ENCODE measurements around the gene EGFL7.

Gene EGFL7

DNA sequence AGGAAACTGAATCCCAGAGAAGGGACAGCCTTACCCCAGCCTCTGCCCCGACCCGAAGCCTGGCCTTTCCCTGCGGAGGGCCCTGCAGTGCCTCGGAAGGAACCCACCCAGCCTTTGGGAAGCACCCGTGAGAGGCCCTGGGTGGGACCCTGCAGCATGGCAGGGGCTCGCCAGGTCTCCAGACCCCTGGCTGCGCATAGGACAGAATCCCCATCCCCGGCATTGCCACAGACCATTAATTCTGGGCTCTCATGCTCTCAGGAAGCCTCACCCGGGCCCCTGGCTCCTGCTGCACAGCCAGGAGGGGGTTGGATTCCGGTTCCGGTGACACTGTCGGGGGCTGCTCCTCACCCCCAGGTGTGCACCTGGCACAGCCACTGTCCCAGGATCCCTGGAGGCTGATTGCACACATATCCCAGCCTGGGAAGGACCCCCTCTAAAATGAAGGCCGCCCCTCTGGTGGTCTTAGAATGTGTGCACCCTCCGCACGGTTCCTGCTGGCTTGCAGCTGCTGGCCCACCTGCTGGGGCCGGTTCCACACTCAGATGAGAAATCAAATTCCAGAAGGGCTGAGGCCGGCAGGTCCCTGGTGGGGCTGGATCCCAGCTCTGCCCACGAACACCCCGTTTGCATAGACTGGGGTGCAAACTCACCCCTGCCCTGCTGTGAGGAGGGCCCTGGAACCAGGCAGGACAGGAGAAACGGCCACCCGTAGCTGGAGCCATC lies 4.7 kb downstream of the EGFL7 start:
- peak overlapping the region in 1 of 3 experiments; percentile 15 for H3K27ac Mint-ChIP-seq
- H3K4me1 Mint-ChIP-seq: no peaks in the 10 kb centered on the region
- H3K36me3 Mint-ChIP-seq (ENCODE audit: low read depth): no peaks in the 10 kb centered on the region
- no peaks in the 10 kb centered on the region for H3K27me3 Mint-ChIP-seq (ENCODE audit: low read depth)
- TF ChIP-seq CTCF (IDR thresholded peaks at IDR 0.05; ENCODE audit: unreplicated experiment in 3 of 3): no peak
- H3K4me3 Mint-ChIP-seq: no peak overlapping the region
- H3K9me3 Mint-ChIP-seq: no peaks in the 10 kb centered on the region

DNA sequence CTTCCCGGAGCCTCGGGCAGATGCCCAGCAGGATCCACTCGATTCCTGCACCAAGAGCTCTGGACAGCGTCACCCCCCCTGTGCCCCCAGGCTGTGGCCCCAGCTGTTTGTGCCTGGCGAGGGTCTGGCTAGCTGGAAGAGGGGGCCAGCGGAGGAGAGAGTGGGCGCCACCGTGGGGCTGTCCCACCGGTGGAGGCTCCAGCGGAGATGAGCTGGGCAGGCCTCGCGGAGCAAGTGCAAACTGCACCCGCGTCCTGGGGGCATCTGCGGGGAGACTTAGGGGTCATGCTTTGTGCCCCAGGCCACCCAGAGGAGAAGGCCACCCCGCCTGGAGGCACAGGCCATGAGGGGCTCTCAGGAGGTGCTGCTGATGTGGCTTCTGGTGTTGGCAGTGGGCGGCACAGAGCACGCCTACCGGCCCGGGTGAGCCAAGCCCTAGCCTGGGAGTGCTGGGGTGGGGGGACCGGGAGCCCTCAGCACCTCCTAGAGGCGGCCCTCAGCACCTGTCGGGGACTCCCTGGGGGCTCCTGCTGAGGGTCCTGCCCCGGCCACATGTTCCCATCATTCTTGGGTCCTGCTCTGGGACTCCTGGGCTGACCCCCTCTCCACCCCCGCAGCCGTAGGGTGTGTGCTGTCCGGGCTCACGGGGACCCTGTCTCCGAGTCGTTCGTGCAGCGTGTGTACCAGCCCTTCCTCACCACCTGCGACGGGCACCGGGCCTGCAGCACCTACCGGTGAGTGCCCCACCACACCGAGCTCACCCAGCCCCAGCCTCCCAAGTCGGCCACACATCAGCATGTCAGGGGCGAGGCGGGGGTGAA lies 5.4 kb downstream of the EGFL7 start:
- no peak overlapping the region for H3K4me3 Mint-ChIP-seq
- TF ChIP-seq CTCF (IDR thresholded peaks at IDR 0.05; ENCODE audit: unreplicated experiment in 3 of 3): no peak
- no peaks in the 10 kb centered on the region for H3K27me3 Mint-ChIP-seq (ENCODE audit: low read depth)
- H3K27ac Mint-ChIP-seq: peak overlapping the region in 1 of 3 experiments; percentile 15
- H3K9me3 Mint-ChIP-seq: no peaks in the 10 kb centered on the region
- no peaks in the 10 kb centered on the region for H3K4me1 Mint-ChIP-seq
- no peaks in the 10 kb centered on the region for H3K36me3 Mint-ChIP-seq (ENCODE audit: low read depth)

- Mint-ChIP-seq H3K4me1 (no peaks in the 10 kb centered on the region), H3K4me3 (peak overlapping the region; percentile 5 to 58 (median 56)), H3K9me3 (no peaks in the 10 kb centered on the region), H3K36me3 (ENCODE audit: low read depth) (no peaks in the 10 kb centered on the region), H3K27ac (peak overlapping the region in 2 of 3 experiments; percentile 43 to 68), H3K27me3 (ENCODE audit: low read depth) (no peaks in the 10 kb centered on the region)
- no peak for TF ChIP-seq CTCF (IDR thresholded peaks at IDR 0.05; ENCODE audit: unreplicated experiment in 3 of 3)
Observed at GRCh38 chr9:136668983-136669790, 6.5 kb downstream of the EGFL7 start.

GRCh38 chr9:136669791-136670464 lies 7.2 kb downstream of the EGFL7 start:
- Mint-ChIP-seq H3K27ac (no peak overlapping the region), H3K36me3 (ENCODE audit: low read depth) (no peaks in the 10 kb centered on the region), H3K9me3 (no peaks in the 10 kb centered on the region), H3K4me3 (no peak overlapping the region), H3K4me1 (no peaks in the 10 kb centered on the region), H3K27me3 (ENCODE audit: low read depth) (no peaks in the 10 kb centered on the region)
- TF ChIP-seq CTCF (IDR thresholded peaks at IDR 0.05; ENCODE audit: unreplicated experiment in 3 of 3): no peak

DNA sequence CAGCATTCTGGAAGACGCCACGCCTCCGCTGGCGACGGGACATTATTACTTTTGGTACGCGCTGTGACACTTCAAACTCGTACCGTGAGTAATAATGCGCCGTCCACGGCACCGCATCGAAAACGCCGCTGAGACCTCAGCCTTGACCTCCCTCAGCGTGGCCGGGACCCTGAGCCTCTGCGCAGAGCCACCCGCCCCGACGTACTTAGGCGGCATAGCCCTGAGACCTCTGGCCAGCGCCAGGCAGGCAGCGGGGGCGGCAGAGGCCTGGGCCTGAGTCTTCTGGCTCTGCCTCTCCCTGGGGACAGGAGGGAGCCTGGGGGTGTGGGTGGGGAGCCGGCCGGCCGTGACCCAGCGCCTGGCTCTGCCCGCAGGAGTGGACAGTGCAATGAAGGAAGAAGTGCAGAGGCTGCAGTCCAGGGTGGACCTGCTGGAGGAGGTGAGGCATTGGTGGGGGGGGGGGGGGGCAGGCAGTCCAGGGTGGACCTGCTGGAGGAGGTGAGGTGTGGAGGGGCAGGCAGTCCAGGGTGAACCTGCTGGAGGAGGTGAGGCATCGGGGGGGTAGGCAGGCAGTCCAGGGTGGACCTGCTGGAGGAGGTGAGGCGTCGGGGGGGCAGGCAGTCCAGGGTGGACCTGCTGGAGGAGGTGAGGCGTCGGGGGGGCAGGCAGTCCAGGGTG lies 8.0 kb downstream of the EGFL7 start:
- no peaks in the 10 kb centered on the region for H3K4me1 Mint-ChIP-seq
- no peaks in the 10 kb centered on the region for H3K36me3 Mint-ChIP-seq (ENCODE audit: low read depth)
- TF ChIP-seq CTCF (IDR thresholded peaks at IDR 0.05; ENCODE audit: unreplicated experiment in 3 of 3): no peak
- no peaks in the 10 kb centered on the region for H3K27me3 Mint-ChIP-seq (ENCODE audit: low read depth)
- H3K27ac Mint-ChIP-seq: no peak overlapping the region
- H3K9me3 Mint-ChIP-seq: no peaks in the 10 kb centered on the region
- H3K4me3 Mint-ChIP-seq: no peak overlapping the region

Measured in nephron (organoid).